AG04450 (cell line): ENCODE data around the gene SPA17. TPM values are rescaled to one million over a fixed set of nuclear protein-coding genes. Genes with fewer than 3 reads are reported as not detected.

ENCODE experiments used
- CTCF ChIA-PET: fragments of 300-600, 350-600 bp; formaldehyde crosslinking; extraction: SDS; loops from one replicate; lab custom pipeline; 2022; ENCODE audit warnings: antibody characterized with exemption, inconsistent platforms; lab: Charles Lee
- POLR2A ChIA-PET: fragments of 350-600 bp; formaldehyde crosslinking; extraction: SDS; loops from one replicate; lab custom pipeline; 2021; ENCODE audit warnings: antibody characterized with exemption, inconsistent platforms; lab: Yijun Ruan, JAX
- DNase-seq: peaks from one replicate; pipeline ENCODE4 v3.0.0-alpha.2; 2011; ENCODE audit warnings: low read depth, low spot score
- H3K27ac ChIP-seq: one replicate; pipeline ENCODE4 v1.5.1; 2012; ENCODE audit warnings: low read depth, low read length, control low read depth
- H3K27me3 ChIP-seq: one replicate; pipeline ENCODE4 v1.6.0; 2012; ENCODE audit warnings: low read length; ENCODE audit not compliant: control insufficient read depth, insufficient read depth
- H3K4me3 ChIP-seq: 2 replicates; pipeline ENCODE4 v1.5.1; 2011; ENCODE audit warnings: mild to moderate bottlenecking, low read depth, low read length, control low read depth
- H3K9me3 ChIP-seq: 2 replicates; pipeline ENCODE4 v1.5.1; 2012; ENCODE audit warnings: low read length; ENCODE audit not compliant: control insufficient read depth, insufficient read depth
- polyA plus RNA-seq: library from polyadenylated mRNA; depleted of rRNA; stranded (reverse); fragments of >200 nt; gene quantifications from 2 replicates; pipeline ENCODE4 v1.2.3, GENCODE V29; 2011
- TF ChIP-seq, protein P1 (sequence below): IDR thresholded peaks from 2 replicates; pipeline ENCODE4 v1.5.1; 2011; ENCODE audit warnings: low read depth, low read length, control low read depth, inconsistent platforms

Gene SPA17
- polyA plus RNA-seq, 1 experiment = 8.4 TPM

DNA sequence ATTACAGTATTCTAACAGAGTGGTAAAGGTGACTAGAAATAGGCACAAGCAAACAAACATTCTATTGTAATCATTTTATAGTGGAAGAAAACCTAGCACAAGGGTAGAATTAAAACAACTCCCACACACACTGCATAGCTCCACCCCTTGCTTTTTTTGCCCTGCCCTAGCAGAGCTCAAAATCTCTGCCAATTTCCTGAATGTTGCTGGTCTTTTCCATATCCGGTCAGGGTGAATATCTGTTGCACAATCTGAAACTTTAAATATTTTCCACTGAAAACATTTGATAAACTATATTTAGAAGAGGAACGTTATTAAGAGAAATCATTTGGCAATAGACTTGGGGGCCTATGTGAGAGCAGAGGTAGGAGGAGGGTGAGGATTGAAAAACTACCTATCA, 2.7 kb downstream of the SPA17 start:
- Histone ChIP-seq H3K4me3 (no peak overlapping the region), H3K27me3 (no peaks in the 10 kb centered on the region), H3K9me3 (no peaks in the 10 kb centered on the region), H3K27ac (no peak overlapping the region)
- no peak for DNase-seq
- ChIA-PET POLR2A (interaction anchor here (0.6 kb wide), 1 partner anchor 79 kb away, joined by 3 read pairs; no protein-coding TSS in a partner anchor), CTCF (interaction anchor here (1.0 to 8.7 kb wide), 5 partner anchors 33 to 200 kb away, joined by 4 to 164 read pairs (median 4); no protein-coding TSS in a partner anchor)
- TF ChIP-seq, protein P1, sequence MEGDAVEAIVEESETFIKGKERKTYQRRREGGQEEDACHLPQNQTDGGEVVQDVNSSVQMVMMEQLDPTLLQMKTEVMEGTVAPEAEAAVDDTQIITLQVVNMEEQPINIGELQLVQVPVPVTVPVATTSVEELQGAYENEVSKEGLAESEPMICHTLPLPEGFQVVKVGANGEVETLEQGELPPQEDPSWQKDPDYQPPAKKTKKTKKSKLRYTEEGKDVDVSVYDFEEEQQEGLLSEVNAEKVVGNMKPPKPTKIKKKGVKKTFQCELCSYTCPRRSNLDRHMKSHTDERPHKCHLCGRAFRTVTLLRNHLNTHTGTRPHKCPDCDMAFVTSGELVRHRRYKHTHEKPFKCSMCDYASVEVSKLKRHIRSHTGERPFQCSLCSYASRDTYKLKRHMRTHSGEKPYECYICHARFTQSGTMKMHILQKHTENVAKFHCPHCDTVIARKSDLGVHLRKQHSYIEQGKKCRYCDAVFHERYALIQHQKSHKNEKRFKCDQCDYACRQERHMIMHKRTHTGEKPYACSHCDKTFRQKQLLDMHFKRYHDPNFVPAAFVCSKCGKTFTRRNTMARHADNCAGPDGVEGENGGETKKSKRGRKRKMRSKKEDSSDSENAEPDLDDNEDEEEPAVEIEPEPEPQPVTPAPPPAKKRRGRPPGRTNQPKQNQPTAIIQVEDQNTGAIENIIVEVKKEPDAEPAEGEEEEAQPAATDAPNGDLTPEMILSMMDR = no peak

DNA sequence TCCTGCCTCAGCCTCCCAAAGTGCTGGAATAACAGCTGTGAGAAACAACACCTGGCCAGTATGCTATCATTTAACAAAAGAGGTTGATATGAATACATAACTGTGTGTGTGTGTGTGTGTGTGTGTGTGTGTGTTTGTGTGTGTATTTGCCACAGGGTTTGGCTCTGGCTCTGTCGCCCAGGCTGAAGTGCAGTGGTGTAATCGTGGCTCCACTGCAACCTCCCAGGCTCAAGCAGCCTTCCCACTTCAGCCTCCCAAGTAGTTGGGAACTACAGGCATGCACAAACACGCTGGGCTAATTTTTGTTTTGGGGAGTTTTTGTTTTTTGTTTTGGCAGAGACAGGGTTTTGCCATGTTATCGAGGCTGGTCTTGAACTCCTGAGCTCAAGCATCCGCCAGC, 4.7 kb downstream of the SPA17 start:
- ChIA-PET CTCF (interaction anchor here (0.5 to 2.4 kb wide), 3 partner anchors 9 to 87 kb away, joined by 3 to 13 read pairs (median 10); no protein-coding TSS in a partner anchor), POLR2A (no interaction called here)
- no peak overlapping the region for H3K4me3 ChIP-seq
- no peaks in the 10 kb centered on the region for H3K9me3 ChIP-seq
- TF ChIP-seq, protein P1 = no peak
- no peaks in the 10 kb centered on the region for H3K27me3 ChIP-seq
- no peak overlapping the region for H3K27ac ChIP-seq
- no peak for DNase-seq

DNA sequence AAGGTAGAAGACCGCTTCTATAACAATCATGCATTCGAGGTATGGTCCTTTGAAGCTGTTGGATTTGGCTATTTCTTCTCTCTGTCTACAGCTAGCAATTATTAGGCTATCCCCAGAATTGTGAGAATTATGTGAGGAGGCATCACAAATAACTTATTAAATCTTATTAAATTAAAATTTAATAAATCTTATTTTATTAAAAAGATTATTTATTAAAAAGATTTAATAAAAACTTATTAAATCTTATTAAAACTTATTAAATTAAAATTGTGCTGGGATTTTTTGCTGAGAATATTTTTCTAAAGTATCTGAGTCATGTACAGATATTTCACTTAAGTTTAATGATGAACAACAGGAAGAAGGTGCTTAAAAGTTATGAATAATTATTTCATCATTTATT, 7.7 kb downstream of the SPA17 start:
- peaks cover 2% of the 10 kb centered on the region; the same call in 1 of the 2 replicates for H3K9me3 ChIP-seq
- TF ChIP-seq, protein P1 = no peak
- POLR2A ChIA-PET = no interaction called here
- DNase-seq = no peak
- CTCF ChIA-PET = interaction anchor here (1.0 to 1.3 kb wide), 2 partner anchors 12 to 155 kb away, joined by 3 to 5 read pairs; no protein-coding TSS in a partner anchor
- no peak overlapping the region for H3K27ac ChIP-seq
- H3K27me3 ChIP-seq = no peaks in the 10 kb centered on the region
- H3K4me3 ChIP-seq = no peak overlapping the region

DNA sequence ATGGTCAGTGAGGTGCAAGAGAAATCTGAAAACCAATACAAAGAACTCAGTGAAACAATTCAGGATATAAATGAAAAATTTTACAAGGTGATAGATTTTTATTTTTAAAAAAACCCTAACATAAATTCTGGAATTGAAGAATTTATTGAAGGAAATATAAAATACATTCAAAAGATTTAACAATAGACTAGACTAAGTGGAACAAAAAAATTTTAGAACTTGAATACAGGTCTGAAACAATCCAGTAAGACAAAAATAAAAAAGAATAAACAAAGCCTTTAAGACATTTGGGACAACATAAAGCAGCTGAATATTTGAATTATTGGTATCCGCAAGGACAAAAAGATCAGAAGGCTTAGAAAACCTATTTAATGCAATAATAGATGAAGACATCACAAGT, 8.7 kb downstream of the SPA17 start:
- DNase-seq = no peak
- peaks cover 2% of the 10 kb centered on the region; the same call in 1 of the 2 replicates for H3K9me3 ChIP-seq
- TF ChIP-seq, protein P1 = no peak
- H3K4me3 ChIP-seq = no peak overlapping the region
- no peak overlapping the region for H3K27ac ChIP-seq
- H3K27me3 ChIP-seq = no peaks in the 10 kb centered on the region
- ChIA-PET CTCF (interaction anchor here (0.7 to 1.3 kb wide), 3 partner anchors 13 to 611 kb away, joined by 3 to 5 read pairs (median 4); no protein-coding TSS in a partner anchor), POLR2A (no interaction called here)

DNA sequence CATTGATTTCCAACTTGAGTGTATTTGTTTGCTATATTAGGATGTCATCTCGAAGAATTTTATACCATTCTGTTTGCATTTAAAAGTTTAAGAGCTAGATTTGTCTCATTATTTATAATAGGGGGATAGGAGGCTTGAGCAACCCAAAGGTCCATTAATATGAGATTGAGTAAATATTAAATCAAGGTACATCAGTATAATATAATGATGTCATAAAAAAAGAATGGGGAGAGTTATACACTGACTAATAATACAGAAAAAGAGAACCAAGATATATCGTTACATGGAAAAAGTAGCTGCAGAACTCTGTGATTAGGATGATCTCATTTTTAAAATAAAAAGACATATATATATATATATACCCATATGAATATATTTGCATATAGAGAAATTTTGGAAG, 19.4 kb downstream of the SPA17 start:
- Histone ChIP-seq H3K27me3 (no peaks in the 10 kb centered on the region), H3K9me3 (no peaks in the 10 kb centered on the region), H3K4me3 (no peak overlapping the region), H3K27ac (no peak overlapping the region)
- DNase-seq = no peak
- POLR2A ChIA-PET = no interaction called here
- TF ChIP-seq, protein P1 = no peak
- CTCF ChIA-PET = no interaction called here
